HepG2 (cell line): ENCODE data around the gene VEZF1. TPM values are rescaled to one million over a fixed set of nuclear protein-coding genes. Genes with fewer than 3 reads are reported as not detected.
A peak's percentile ranks its signal among the peaks of the same experiment; 100 is the strongest.

Experiments
- BCL3 ChIP-seq: sonication (generic); formaldehyde crosslinking; IDR thresholded peaks from 2 replicates; pipeline ENCODE4 v1.5.1; 2020; ENCODE audit warnings: mild to moderate bottlenecking, missing genetic modification reagents, moderate library complexity
- E2F2 ChIP-seq: sonication (generic); formaldehyde crosslinking; IDR thresholded peaks from 2 replicates; pipeline ENCODE4 v1.4.0; 2020; ENCODE audit warnings: missing genetic modification reagents, borderline replicate concordance
- LCORL ChIP-seq, 2 experiments: fragments of 450-650 bp in 1 of 2; sonication (generic) in 1 of 2; formaldehyde crosslinking in 1 of 2; IDR thresholded peaks; 2 replicates each; pipeline versions ENCODE4 v1.5.0 to v1.6.1; 2017 to 2020; ENCODE audit warnings: antibody characterized with exemption in 1 of 2, missing genetic modification reagents in 1 of 2
- NCOR1 ChIP-seq: fragments of 200-600 bp; sonication (generic); IDR thresholded peaks from 2 replicates; pipeline ENCODE4 v1.7.0; 2017; ENCODE audit warnings: antibody characterized with exemption, low read length, borderline replicate concordance
- NR2C2 ChIP-seq: sonication (generic); formaldehyde crosslinking; IDR thresholded peaks from 2 replicates; pipeline ENCODE4 v1.4.0; 2020; ENCODE audit warnings: missing genetic modification reagents, mild to moderate bottlenecking, moderate library complexity, borderline replicate concordance
- RBM39 ChIP-seq: fragments of 200-400 bp; formaldehyde crosslinking; IDR thresholded peaks from one replicate; pipeline ENCODE4 v1.6.1; 2018; ENCODE audit warnings: antibody characterized with exemption, mild to moderate bottlenecking, low read depth, low read length; ENCODE audit not compliant: poor library complexity, severe bottlenecking
- SMARCE1 ChIP-seq: fragments of 450-650 bp; IDR thresholded peaks from 2 replicates; pipeline ENCODE4 v1.6.1; 2017; ENCODE audit warnings: borderline replicate concordance
- TEAD3 ChIP-seq: optimal IDR thresholded peaks from 2 replicates; pipeline ENCODE3; 2016; ENCODE audit warnings: borderline replicate concordance
- ZNF142 ChIP-seq: sonication (generic); formaldehyde crosslinking; IDR thresholded peaks from 2 replicates; pipeline ENCODE4 v1.4.0; 2020; ENCODE audit warnings: missing genetic modification reagents
- ZNF33B ChIP-seq: sonication (generic); formaldehyde crosslinking; IDR thresholded peaks from 2 replicates; pipeline ENCODE4 v1.5.1; 2020; ENCODE audit warnings: mild to moderate bottlenecking, missing genetic modification reagents
- ZNF670 ChIP-seq: sonication (generic); formaldehyde crosslinking; IDR thresholded peaks from 2 replicates; pipeline ENCODE4 v1.8.0; 2022; ENCODE audit warnings: mild to moderate bottlenecking, missing genetic modification reagents, borderline replicate concordance
- ZSCAN30 ChIP-seq: sonication (generic); formaldehyde crosslinking; IDR thresholded peaks from 2 replicates; pipeline ENCODE4 v1.5.0; 2020; ENCODE audit warnings: mild to moderate bottlenecking, missing genetic modification reagents
- polyA plus RNA-seq, 8 experiments: library from polyadenylated mRNA; depleted of rRNA in 3 of 8; stranded (reverse) in 7 of 8; unstranded in 1 of 8; fragments of >200 nt; fragmentation: Illumina TruSeq in 4 of 8; extraction: Trizol in 4 of 8; gene quantifications; 2 replicates each; pipeline versions ENCODE4 v1.2.1 to v1.2.3, GENCODE V29; 2011 to 2016; ENCODE audit warnings: low read depth in 4 of 8, missing spikeins in 1 of 8, mixed read lengths in 1 of 8; ENCODE audit not compliant: insufficient read depth in 1 of 8
- total RNA-seq, 5 experiments: library from RNA; depleted of rRNA; stranded (reverse); fragments of >200 nt; fragmentation: Illumina TruSeq; extraction: Trizol; gene quantifications; 2 replicates each; pipeline ENCODE4 v1.2.3, GENCODE V29; 2016; ENCODE audit warnings: low read depth in 1 of 5
- TF ChIP-seq, protein P1 (sequence below): sonication (generic); formaldehyde crosslinking; IDR thresholded peaks from 2 replicates; pipeline ENCODE4 v1.5.1; 2020; ENCODE audit warnings: missing genetic modification reagents, mild to moderate bottlenecking, borderline replicate concordance
- TF ChIP-seq, protein P2 (sequence below): sonication (generic); formaldehyde crosslinking; IDR thresholded peaks from 2 replicates; pipeline ENCODE4 v1.4.0; 2020; ENCODE audit warnings: missing genetic modification reagents
- TF ChIP-seq, protein P3 (sequence below): sonication (generic); formaldehyde crosslinking; IDR thresholded peaks from 2 replicates; pipeline ENCODE4 v1.8.1; 2023; ENCODE audit warnings: mild to moderate bottlenecking, moderate library complexity, missing genetic modification reagents

Gene VEZF1
- total and polyA plus RNA-seq, 2 of the 13 experiments (the other 11 are each of a cell fraction or from before 2014, with no cell fraction given): 45.9 to 49.7 TPM

DNA sequence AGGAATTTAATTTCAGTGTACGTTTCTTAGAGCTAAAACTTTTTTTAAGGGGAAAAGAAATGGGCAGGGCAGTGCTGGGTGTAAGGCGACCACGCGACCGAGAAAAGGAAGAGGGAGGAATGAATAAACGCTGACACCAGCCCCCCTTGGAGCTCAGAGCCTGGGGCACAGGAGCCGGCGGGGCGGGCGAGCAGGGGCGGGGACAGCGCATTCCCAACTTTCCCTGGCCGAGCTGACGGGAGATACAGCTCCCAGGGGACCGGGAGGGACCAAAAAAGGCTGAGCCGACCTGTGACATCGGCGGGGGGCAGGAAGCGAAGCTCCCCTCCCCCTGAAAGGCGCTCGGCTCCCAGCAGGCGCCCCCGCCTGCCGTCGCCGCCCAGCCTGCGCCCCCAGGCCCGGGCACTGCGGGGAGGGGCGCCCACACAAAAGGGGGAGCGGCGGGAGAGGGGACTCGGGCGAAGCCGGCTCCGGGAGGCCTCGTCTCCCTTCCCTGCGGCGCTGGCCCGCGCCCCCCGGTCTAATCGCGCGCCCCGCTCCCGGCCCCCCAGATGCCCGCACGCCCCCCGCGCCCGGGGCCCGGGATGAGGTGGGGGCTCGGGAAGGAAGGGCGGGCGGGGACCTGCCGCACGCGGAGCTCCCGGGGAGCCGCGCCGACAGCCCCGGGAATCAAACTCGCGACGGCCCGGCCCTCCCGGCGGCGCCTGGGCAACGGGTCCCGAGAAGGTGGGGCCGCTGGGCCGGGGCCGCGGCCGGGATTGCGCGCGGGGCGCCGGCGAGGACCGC, 33.5 kb downstream of the VEZF1 start (continued):
- TF ChIP-seq ZNF670 (CRISPR knock-in tag) (0 out of 2 replicates have a peak, but pooled peaks have one; percentile 11), TEAD3 (CRISPR knock-in tag) (no peak), BCL3 (CRISPR knock-in tag) (0 out of 2 replicates have a peak, but pooled peaks have one; percentile 22), ZNF33B (CRISPR knock-in tag) (no peak), E2F2 (CRISPR knock-in tag) (no peak), ZSCAN30 (no peak), NCOR1 (no peak), LCORL (IDR thresholded peaks at IDR 0.05) (no peak), LCORL (CRISPR knock-in tag; IDR thresholded peaks at IDR 0.05) (0 out of 2 replicates have a peak, but pooled peaks have one; percentile 22), RBM39 (no peak), NR2C2 (no peak), SMARCE1 (no peak), ZNF142 (CRISPR knock-in tag) (0 out of 2 replicates have a peak, but pooled peaks have one; percentile 29)
- TF ChIP-seq, protein P1, sequence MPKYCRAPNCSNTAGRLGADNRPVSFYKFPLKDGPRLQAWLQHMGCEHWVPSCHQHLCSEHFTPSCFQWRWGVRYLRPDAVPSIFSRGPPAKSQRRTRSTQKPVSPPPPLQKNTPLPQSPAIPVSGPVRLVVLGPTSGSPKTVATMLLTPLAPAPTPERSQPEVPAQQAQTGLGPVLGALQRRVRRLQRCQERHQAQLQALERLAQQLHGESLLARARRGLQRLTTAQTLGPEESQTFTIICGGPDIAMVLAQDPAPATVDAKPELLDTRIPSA (CRISPR knock-in tag): no peak
- TF ChIP-seq, protein P2, sequence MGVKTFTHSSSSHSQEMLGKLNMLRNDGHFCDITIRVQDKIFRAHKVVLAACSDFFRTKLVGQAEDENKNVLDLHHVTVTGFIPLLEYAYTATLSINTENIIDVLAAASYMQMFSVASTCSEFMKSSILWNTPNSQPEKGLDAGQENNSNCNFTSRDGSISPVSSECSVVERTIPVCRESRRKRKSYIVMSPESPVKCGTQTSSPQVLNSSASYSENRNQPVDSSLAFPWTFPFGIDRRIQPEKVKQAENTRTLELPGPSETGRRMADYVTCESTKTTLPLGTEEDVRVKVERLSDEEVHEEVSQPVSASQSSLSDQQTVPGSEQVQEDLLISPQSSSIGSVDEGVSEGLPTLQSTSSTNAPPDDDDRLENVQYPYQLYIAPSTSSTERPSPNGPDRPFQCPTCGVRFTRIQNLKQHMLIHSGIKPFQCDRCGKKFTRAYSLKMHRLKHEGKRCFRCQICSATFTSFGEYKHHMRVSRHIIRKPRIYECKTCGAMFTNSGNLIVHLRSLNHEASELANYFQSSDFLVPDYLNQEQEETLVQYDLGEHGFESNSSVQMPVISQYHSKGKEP (CRISPR knock-in tag): no peak
- TF ChIP-seq, protein P3, sequence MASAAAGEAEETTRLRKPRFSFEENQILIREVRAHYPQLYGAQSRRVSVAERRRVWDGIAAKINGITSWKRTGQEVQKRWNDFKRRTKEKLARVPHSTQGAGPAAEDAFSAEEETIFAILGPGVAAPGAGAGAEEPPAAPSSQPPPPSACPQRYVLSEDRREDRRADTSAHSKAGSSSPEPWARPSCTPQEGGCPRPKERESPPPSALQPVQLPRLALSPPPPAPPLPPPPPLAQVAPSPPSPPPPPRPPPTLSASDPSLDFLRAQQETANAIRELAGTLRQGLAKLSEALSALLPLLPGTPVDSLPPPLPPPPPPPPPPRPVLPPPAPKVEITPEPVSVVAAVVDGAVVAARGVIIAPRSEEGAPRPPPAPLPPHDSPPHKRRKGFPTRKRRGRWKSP: 0 out of 2 replicates have a peak, but pooled peaks have one; percentile 37
